Measurements from ENCODE around the gene SCGB1C2.

Gene SCGB1C2

DNA sequence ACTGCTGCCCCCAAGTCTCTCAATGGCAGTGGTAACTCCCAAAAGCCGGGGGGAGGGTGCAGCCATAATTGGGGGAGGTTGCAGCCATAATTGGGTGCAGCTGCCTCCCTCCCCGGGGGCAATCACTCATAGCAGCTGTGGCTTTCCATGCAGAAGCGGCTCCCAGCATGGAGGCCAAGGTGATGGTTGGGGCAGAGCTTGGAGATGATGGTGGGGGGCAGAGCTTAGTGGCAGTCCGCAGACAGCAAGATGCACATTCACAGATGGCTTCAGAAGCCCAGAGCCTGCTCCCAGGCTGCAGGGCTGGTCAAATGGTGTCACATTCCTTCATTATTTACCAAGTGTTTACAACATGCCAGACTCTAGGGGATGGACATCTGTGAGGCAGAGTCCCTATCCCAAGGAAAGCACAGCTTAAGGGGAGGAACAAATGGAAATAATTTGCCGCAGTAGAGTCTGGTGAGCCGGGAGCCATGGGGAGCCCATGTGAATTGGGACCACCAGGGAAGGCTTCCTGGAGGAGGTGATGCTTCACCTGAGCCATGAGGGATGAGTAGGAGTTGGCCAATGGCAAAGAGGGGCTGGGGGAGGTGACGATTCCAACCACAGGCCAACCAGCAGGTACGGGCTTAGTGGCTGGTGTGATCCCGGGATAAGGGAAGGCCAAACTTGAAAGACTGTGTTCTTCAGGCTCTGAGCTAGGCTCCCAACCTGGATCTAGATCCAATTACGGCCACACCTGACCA is 36.0 kb downstream of the SCGB1C2 start:
- no peak for DNase-seq

DNA sequence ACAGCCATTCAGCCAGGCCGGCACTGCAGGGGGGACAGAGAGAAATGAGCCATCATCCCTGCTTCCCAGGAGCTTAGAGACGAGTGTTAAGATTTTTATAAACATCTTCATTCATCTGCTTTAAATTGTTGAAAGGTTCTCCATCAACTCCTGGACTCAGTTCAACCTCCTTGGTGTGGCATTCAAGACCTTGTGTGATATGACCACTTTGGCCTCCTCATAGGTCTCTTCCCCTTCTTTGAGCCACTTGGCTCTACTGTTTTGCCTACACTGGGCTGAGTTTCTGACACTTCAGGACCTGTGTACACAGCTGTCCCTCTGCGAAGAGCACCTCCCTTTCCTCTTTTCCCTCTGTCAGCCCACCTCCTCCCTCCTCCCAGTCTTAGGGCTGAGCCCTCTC is 39.8 kb downstream of the SCGB1C2 start:
- DNase-seq = no peak

DNA sequence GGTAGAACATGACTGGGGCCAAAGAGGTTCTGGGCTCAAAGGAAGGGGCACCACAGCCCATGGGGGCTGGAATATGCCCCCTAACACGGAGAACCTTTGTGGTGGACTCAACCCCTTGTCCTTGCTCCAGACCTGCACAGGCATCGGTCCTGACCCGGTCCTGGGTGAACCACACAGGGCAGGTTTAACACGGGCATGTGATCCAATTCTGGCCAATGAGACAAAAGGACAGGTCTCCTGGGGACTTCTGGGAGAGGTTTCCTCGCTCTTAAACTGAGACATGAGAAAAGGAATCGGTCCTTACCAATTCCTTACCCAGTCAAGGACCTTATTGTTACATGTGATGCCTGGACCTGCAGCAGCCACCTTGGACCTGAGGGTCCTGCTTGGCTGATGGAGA is 40.4 kb downstream of the SCGB1C2 start:
- DNase-seq = no peak

GRCh38 chr17:178292-179065 is 41.1 kb downstream of the SCGB1C2 start:
- DNase-seq = no peak

DNA sequence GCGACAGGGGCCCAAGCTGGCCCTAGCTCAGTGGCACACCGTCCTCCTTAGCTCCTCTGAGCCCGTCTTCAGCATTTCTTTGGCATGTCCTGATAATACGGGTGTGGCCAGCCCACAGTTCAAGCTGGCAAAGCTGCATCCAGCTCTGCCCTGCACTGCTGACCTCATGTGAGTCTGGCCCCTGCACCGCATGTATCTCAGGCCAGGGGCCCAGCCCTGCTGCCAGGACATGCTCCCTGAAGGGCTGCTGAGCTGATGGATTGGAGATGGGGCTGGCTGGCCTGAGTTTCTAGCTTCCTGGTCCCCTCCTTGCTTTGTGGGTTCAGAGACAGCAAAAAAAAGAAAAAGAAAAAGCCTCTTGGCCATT is 41.7 kb downstream of the SCGB1C2 start:
- DNase-seq = no peak

DNA sequence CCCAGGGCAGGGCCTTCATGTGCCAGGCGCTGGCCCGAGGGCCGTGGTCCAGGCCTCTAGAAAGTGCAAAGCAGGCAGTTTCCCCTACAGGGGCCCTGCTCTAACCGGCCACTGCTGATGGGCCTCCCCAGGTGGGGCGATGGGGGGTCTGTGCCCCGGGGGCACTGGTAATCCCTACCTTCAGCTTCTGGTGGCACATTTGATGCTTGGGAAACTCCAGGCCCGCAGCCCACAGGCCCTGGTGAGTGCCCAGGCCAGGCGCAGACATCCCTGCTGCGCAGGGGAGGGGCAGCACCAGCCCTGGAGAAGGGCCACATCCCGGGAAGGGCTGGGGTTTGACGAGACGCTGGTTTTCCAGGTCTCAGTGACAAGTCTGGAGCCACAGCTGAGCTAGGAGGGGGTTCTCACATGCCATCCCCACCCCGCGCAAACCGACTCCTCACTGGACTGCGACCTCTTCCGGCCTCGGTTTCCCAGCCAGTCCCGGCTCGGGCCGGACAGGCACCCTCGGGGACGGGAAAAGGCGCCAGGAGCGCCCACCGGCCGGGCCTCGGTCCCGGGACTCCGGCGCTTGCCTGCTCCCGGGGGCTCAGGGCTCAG is 42.5 kb downstream of the SCGB1C2 start:
- no peak for DNase-seq

- DNase-seq = no peak
Measured at GRCh38 chr17:180381-181244, 43.2 kb downstream of the SCGB1C2 start.

GRCh38 chr17:181245-182049 is 44.1 kb downstream of the SCGB1C2 start, which contains the start of gene DOC2B:
Gene DOC2B (minus strand): TSS chr17:181650. CDS start chr17:181479, 171 bp downstream.
- no peak for DNase-seq

DNA sequence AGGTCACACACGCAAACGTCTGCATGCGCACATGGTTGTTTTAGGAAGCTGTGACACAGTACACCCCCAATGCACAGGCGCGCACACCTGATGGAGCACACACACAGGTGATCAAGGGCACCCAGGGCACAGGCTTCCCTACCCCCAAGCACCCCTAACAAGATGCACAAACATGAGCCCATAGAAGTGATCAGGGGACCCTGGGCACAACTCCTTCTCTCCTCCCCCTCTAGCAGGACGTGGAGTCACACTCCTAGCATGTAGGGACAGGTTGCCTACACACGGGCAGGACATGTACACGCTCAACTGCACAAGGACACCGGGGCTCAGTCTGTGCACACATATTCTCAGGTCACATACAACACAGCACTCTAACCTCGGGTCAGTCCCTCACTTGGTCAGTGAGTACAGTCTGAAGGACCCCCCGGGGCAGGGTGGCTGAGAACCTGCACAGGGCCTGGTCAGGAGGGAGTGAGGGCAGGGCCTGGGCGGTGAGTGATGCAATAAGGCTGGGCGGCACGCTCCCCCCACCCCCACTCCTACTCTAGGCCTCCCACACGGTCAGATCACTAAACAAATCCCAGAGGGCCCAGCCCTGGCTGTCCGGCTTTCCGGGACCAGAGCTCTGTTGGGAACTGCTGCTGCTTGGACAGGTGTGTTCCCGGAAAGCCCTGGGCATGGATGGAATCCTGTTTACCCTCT is 44.8 kb downstream of the SCGB1C2 start:
- DNase-seq = no peak

- DNase-seq = no peak
Measured at GRCh38 chr17:183021-183420, 45.7 kb downstream of the SCGB1C2 start.

GRCh38 chr17:185445-186138 is 48.2 kb downstream of the SCGB1C2 start:
- no peak for DNase-seq

GRCh38 chr17:187130-187529 is 49.8 kb downstream of the SCGB1C2 start:
- no peak for DNase-seq
